Neural crest cell (in vitro differentiated cells): ENCODE measurements around the gene PLEKHG3. TPM values are rescaled to one million over a fixed set of nuclear protein-coding genes. Genes with fewer than 3 reads are reported as not detected.

ENCODE experiments used
- DNase-seq: peaks from one replicate; pipeline ENCODE4 v3.0.0; 2021; ENCODE audit warnings: low read depth, mixed read lengths, low spot score
- H3K27ac Mint-ChIP-seq: one replicate; pipeline ENCODE4 v1.8.0; 2021; ENCODE audit warnings: mild to moderate bottlenecking, mixed read lengths; ENCODE audit not compliant: unreplicated experiment
- H3K27me3 Mint-ChIP-seq: 2 replicates; pipeline ENCODE4 v1.8.0; 2021; ENCODE audit warnings: low read depth, mild to moderate bottlenecking, mixed read lengths
- H3K36me3 Mint-ChIP-seq: 2 replicates; pipeline ENCODE4 v1.8.0; 2021; ENCODE audit warnings: low read depth, mild to moderate bottlenecking, mixed read lengths
- H3K4me1 Mint-ChIP-seq: 2 replicates; pipeline ENCODE4 v1.8.0; 2021; ENCODE audit warnings: mixed read lengths
- H3K4me3 Mint-ChIP-seq: one replicate; pipeline ENCODE4 v1.8.0; 2021; ENCODE audit warnings: mild to moderate bottlenecking, mixed read lengths
- H3K9me3 Mint-ChIP-seq: 2 replicates; pipeline ENCODE4 v1.8.0; 2021; ENCODE audit warnings: mixed read lengths
- CTCF ChIP-seq: fragments of 200-600 bp; sonication (generic); conservative IDR thresholded peaks from 2 replicates; pipeline ENCODE4 v1.5.0; 2021; ENCODE audit warnings: antibody characterized with exemption, mild to moderate bottlenecking
- total RNA-seq: library from RNA; stranded (reverse); gene quantifications from 2 replicates; pipeline ENCODE4 v1.2.1, GENCODE V29; 2021

The PLEKHG3 gene
- total RNA-seq, 1 donor from 2014 or later, result 43.4 TPM

GRCh38 chr14:64769096-64770020, 65.1 kb downstream of the PLEKHG3 start:
- H3K9me3 Mint-ChIP-seq, result no peaks in the 10 kb centered on the region
- peaks cover 10% of the 10 kb centered on the region for H3K4me1 Mint-ChIP-seq
- H3K27me3 Mint-ChIP-seq, result peaks cover 11% of the 10 kb centered on the region
- no peak overlapping the region for H3K27ac Mint-ChIP-seq
- no peak overlapping the region for H3K4me3 Mint-ChIP-seq
- no peak for TF ChIP-seq CTCF
- no peaks in the 10 kb centered on the region for H3K36me3 Mint-ChIP-seq
- no peak for DNase-seq

- no peak for TF ChIP-seq CTCF
- Mint-ChIP-seq H3K36me3 (peaks cover 3% of the 10 kb centered on the region), H3K27ac (peak overlapping the region; percentile 12), H3K4me3 (no peak overlapping the region), H3K4me1 (peaks cover 5% of the 10 kb centered on the region), H3K27me3 (peaks cover 7% of the 10 kb centered on the region), H3K9me3 (no peaks in the 10 kb centered on the region)
- DNase-seq, result no peak
Measured at GRCh38 chr14:64770751-64771150, 66.5 kb downstream of the PLEKHG3 start.

GRCh38 chr14:64771161-64771560, 66.9 kb downstream of the PLEKHG3 start:
- peaks cover 5% of the 10 kb centered on the region for H3K4me1 Mint-ChIP-seq
- peaks cover 3% of the 10 kb centered on the region for H3K36me3 Mint-ChIP-seq
- no peak overlapping the region for H3K27ac Mint-ChIP-seq
- no peak for DNase-seq
- no peak overlapping the region for H3K4me3 Mint-ChIP-seq
- H3K27me3 Mint-ChIP-seq, result peaks cover 5% of the 10 kb centered on the region
- H3K9me3 Mint-ChIP-seq, result no peaks in the 10 kb centered on the region
- TF ChIP-seq CTCF, result no peak

GRCh38 chr14:64772397-64772950, 68.2 kb downstream of the PLEKHG3 start:
- Mint-ChIP-seq H3K4me1 (peaks cover under 1% of the 10 kb centered on the region), H3K27me3 (no peaks in the 10 kb centered on the region), H3K9me3 (no peaks in the 10 kb centered on the region), H3K27ac (no peak overlapping the region), H3K36me3 (peaks cover 3% of the 10 kb centered on the region), H3K4me3 (no peak overlapping the region)
- TF ChIP-seq CTCF, result no peak
- DNase-seq, result no peak

- no peak for DNase-seq
Measured at GRCh38 chr14:64773046-64773445, 68.8 kb downstream of the PLEKHG3 start.

More at GRCh38 chr14:64773046-64773445, 68.8 kb downstream of the PLEKHG3 start:
- TF ChIP-seq CTCF, result no peak
- no peaks in the 10 kb centered on the region for H3K4me1 Mint-ChIP-seq
- H3K4me3 Mint-ChIP-seq, result no peak overlapping the region
- no peaks in the 10 kb centered on the region for H3K9me3 Mint-ChIP-seq
- no peak overlapping the region for H3K27ac Mint-ChIP-seq
- H3K27me3 Mint-ChIP-seq, result no peaks in the 10 kb centered on the region
- peaks cover 3% of the 10 kb centered on the region for H3K36me3 Mint-ChIP-seq
